Esophagus squamous epithelium (tissue), 5 donors: ENCODE measurements around the gene TAPT1. TPM values are rescaled to one million over a fixed set of nuclear protein-coding genes. Genes with fewer than 3 reads are reported as not detected.

Experiments
- DNase-seq: peaks from one replicate; lab custom pipeline; 2025; lab: John Stamatoyannopoulos, UW
- H3K27ac ChIP-seq, 4 donors: fragments of 200-600 bp; sonication (generic); one replicate each; pipeline ENCODE4 v1.5.1; 2016 to 2019; ENCODE audit warnings: mild to moderate bottlenecking in 1 of 4
- H3K27me3 ChIP-seq, 4 donors: fragments of 200-600 bp; sonication (generic); 1 replicate in 3 of 4; 2 replicates in 1 of 4; pipeline versions ENCODE4 v1.5.1 to v1.6.0; 2017 to 2021; ENCODE audit warnings: antibody characterized with exemption in 1 of 4
- H3K36me3 ChIP-seq, 3 donors: fragments of 200-600 bp; sonication (generic); one replicate each; pipeline ENCODE4 v1.5.1; 2016 to 2019
- H3K4me1 ChIP-seq, 3 donors: fragments of 200-600 bp; sonication (generic); one replicate each; pipeline ENCODE4 v1.5.1; 2017 to 2019
- H3K4me3 ChIP-seq, 4 donors: fragments of 200-600 bp; sonication (generic); 1 replicate in 3 of 4; 2 replicates in 1 of 4; pipeline ENCODE4 v1.5.1; 2016 to 2019; ENCODE audit warnings: mild to moderate bottlenecking in 2 of 4, moderate library complexity in 1 of 4
- H3K9me3 ChIP-seq, 3 donors: fragments of 200-600 bp; sonication (generic); one replicate each; pipeline ENCODE4 v1.5.1; 2016 to 2019
- CTCF ChIP-seq, 6 experiments: fragments of 450-650 bp in 4 of 6; fragments of 200-600 bp in 2 of 6; sonication (generic) in 2 of 6; IDR thresholded peaks; one replicate each; pipeline ENCODE4 v1.5.1; 2016 to 2019; ENCODE audit warnings: antibody characterized with exemption in 6 of 6, mild to moderate bottlenecking in 4 of 6, moderate library complexity in 4 of 6
- POLR2A ChIP-seq, 4 donors: fragments of 450-650 bp; IDR thresholded peaks; one replicate each; pipeline ENCODE4 v1.6.1; 2017; ENCODE audit warnings: antibody characterized with exemption in 4 of 4, mild to moderate bottlenecking in 4 of 4, moderate library complexity in 3 of 4
- WGBS, 2 donors: methylation state at CpG; one replicate each; pipeline ENCODE4 v1.1.5; 2018; 5-methylcytosine and 5-hydroxymethylcytosine counted together
- intact Hi-C: fragments of 100-400 bp; cut with DNase I; formaldehyde crosslinking; loops from one replicate; pipeline ENCODE4 v1.15.0; 2022
- total RNA-seq, 4 donors: library from RNA; depleted of rRNA; stranded (reverse); fragments of >200 nt; gene quantifications; one replicate each; pipeline ENCODE4 v1.1.0, GENCODE V29; 2016
- donor health status: DM: yes; HTN: yes; CAD: no.

TAPT1 gene
- total RNA-seq, 4 donors from 2014 or later, result 9.4 to 23.8 (median 16.9) TPM

GRCh38 chr4:16183604-16184003 lies 42.7 kb downstream of the TAPT1 start:
- TF ChIP-seq POLR2A (IDR thresholded peaks at IDR 0.05), result no peak
- no peak for TF ChIP-seq CTCF (IDR thresholded peaks at IDR 0.05)
- DNase-seq, result no peak
- Histone ChIP-seq H3K4me1 (no peaks in the 10 kb centered on the region), H3K4me3 (no peak overlapping the region), H3K36me3 (peaks cover 0 to 90% (median 0%) of the 10 kb centered on the region in 3 donors), H3K9me3 (no peaks in the 10 kb centered on the region), H3K27ac (no peak overlapping the region), H3K27me3 (no peaks in the 10 kb centered on the region)
- intact Hi-C loops, result no loop called here
- 85% methylated on average over 2 of the region's 2 CpGs for WGBS, 2 donors

GRCh38 chr4:16176621-16177020 lies 49.6 kb downstream of the TAPT1 start:
- TF ChIP-seq POLR2A (IDR thresholded peaks at IDR 0.05), result no peak
- no peak for TF ChIP-seq CTCF (IDR thresholded peaks at IDR 0.05)
- Histone ChIP-seq H3K27ac (no peak overlapping the region), H3K27me3 (no peaks in the 10 kb centered on the region), H3K4me1 (no peaks in the 10 kb centered on the region), H3K4me3 (no peak overlapping the region), H3K9me3 (no peaks in the 10 kb centered on the region), H3K36me3 (peaks cover 0 to 98% (median 0%) of the 10 kb centered on the region in 3 donors)
- DNase-seq, result no peak
- WGBS, 2 donors, result 87 to 92% methylated on average over 6 of the region's 6 CpGs
- intact Hi-C loops, result no loop called here

DNA sequence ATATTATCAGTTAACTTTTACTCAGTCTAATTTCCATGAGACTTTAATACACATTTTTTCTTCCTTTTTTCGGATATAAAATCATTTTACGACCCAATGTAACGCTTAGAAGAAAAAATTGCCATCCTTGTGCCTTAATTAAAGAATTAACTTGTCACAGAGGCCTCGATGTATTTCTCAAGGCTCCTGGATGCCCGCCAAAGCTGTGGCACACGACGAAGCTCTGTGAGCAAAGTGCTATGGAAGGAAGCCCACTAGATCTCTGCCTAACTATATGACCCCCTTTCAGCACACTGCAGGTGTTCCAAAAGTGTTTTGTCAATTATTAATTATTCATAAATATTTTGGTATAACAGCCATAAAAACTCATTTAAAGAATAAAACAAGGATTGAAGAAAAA lies 54.4 kb downstream of the TAPT1 start:
- H3K36me3 ChIP-seq, result peaks cover 0 to 98% (median 0%) of the 10 kb centered on the region in 3 donors
- intact Hi-C loops, result no loop called here

DNA sequence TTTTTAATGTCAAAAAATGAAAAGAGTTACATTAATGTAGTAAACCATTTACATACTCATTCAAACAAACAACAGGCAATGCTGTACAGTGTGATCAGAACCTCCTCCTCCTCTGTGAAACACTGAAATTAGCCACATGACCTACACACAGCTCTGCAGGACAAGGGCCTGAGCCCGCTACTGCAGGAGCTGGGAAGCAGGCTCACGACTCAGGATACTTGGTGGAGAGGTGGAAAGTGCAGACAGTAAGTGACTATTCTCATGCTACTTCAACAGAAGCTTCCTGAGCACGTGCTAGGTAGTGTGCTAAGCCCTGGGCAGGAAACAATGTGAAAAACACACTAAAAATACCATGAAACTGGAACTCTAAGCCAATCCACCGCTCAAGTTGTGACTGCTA lies 56.8 kb downstream of the TAPT1 start:
- TF ChIP-seq CTCF (IDR thresholded peaks at IDR 0.05), result no peak
- TF ChIP-seq POLR2A (IDR thresholded peaks at IDR 0.05), result no peak
- intact Hi-C loops, result no loop called here
- Histone ChIP-seq H3K27ac (no peak overlapping the region), H3K27me3 (no peaks in the 10 kb centered on the region), H3K4me1 (no peaks in the 10 kb centered on the region), H3K4me3 (no peak overlapping the region), H3K36me3 (peaks cover 0 to 100% (median 10%) of the 10 kb centered on the region in 3 donors), H3K9me3 (no peaks in the 10 kb centered on the region)
- WGBS, 2 donors, result 75 to 84% methylated on average over 4 of the region's 4 CpGs
- DNase-seq, result no peak

More for the DNA sequence above, 54.4 kb downstream of the TAPT1 start:
- Histone ChIP-seq H3K27ac (no peak overlapping the region), H3K4me3 (no peak overlapping the region), H3K4me1 (no peaks in the 10 kb centered on the region), H3K27me3 (no peaks in the 10 kb centered on the region), H3K9me3 (no peaks in the 10 kb centered on the region)
- DNase-seq, result no peak
- WGBS, 2 donors, result 79 to 81% methylated on average over 7 of the region's 7 CpGs
- no peak for TF ChIP-seq CTCF (IDR thresholded peaks at IDR 0.05)
- TF ChIP-seq POLR2A (IDR thresholded peaks at IDR 0.05), result no peak

- Histone ChIP-seq H3K4me1 (no peaks in the 10 kb centered on the region), H3K36me3 (peaks cover 0 to 100% (median 10%) of the 10 kb centered on the region in 3 donors), H3K27ac (no peak overlapping the region), H3K4me3 (no peak overlapping the region), H3K27me3 (no peaks in the 10 kb centered on the region), H3K9me3 (no peaks in the 10 kb centered on the region)
- no peak for TF ChIP-seq CTCF (IDR thresholded peaks at IDR 0.05)
- TF ChIP-seq POLR2A (IDR thresholded peaks at IDR 0.05), result no peak
- no peak for DNase-seq
- intact Hi-C loops, result no loop called here
- WGBS, 2 donors, result 35 to 54% methylated on average over 3 of the region's 3 CpGs
These were observed 57.4 kb downstream of the TAPT1 start for GRCh38 chr4:16168710-16169388.
